Chondrocyte (in vitro differentiated cells): ENCODE results near the gene LRRC4C. TPM values are rescaled to one million over a fixed set of nuclear protein-coding genes. Genes with fewer than 3 reads are reported as not detected.

Experiments
- DNase-seq: peaks from one replicate; pipeline ENCODE4 v3.0.0; 2021; ENCODE audit warnings: mixed read lengths, low spot score
- H3K27ac Mint-ChIP-seq: one replicate; pipeline ENCODE4 v1.8.0; 2021; ENCODE audit warnings: mild to moderate bottlenecking, moderate library complexity, mixed read lengths; ENCODE audit not compliant: unreplicated experiment
- H3K27me3 Mint-ChIP-seq: 2 replicates; pipeline ENCODE4 v1.8.0; 2021; ENCODE audit warnings: low read depth, mixed read lengths
- H3K36me3 Mint-ChIP-seq: 2 replicates; pipeline ENCODE4 v1.8.0; 2021; ENCODE audit warnings: low read depth, mixed read lengths
- H3K4me1 Mint-ChIP-seq: 2 replicates; pipeline ENCODE4 v1.8.0; 2021; ENCODE audit warnings: low read depth, mild to moderate bottlenecking, mixed read lengths
- H3K4me3 Mint-ChIP-seq: one replicate; pipeline ENCODE4 v1.8.0; 2021; ENCODE audit warnings: mild to moderate bottlenecking, moderate library complexity, mixed read lengths; ENCODE audit not compliant: unreplicated experiment
- H3K9me3 Mint-ChIP-seq: 2 replicates; pipeline ENCODE4 v1.8.0; 2021; ENCODE audit warnings: low read depth, mixed read lengths
- total RNA-seq: library from RNA; stranded (reverse); gene quantifications from 3 replicates; pipeline ENCODE4 v1.2.1, GENCODE V29; 2021
- TF ChIP-seq, protein P1 (sequence below): fragments of 200-600 bp; sonication (generic); IDR thresholded peaks from 2 replicates; pipeline ENCODE4 v1.5.0; 2021; ENCODE audit warnings: antibody characterized with exemption, mild to moderate bottlenecking, moderate library complexity

The LRRC4C gene
- total RNA-seq, 1 donor from 2014 or later = 0.72 TPM

DNA sequence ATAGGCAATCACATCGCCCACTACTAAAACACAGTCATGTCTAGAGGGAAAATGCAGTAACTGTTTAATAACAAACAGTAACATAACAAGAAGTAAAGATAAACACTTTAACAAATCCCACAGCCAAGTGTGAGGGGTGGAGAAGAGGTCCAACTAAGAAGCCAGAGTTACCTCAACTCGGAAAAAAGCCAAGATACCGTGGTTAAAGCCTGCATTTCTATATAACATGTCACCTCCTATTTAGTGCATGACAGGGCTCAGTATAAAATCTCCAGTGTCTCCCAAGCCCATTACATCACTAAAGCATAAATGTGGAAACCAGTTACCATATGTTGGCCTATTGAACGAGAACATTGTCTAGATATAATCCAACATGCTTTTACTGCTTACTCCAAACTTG, 281.7 kb downstream of the LRRC4C start:
- Mint-ChIP-seq H3K9me3 (peaks cover 2% of the 10 kb centered on the region), H3K27me3 (no peaks in the 10 kb centered on the region), H3K4me3 (no peak overlapping the region), H3K36me3 (no peaks in the 10 kb centered on the region), H3K27ac (no peak overlapping the region), H3K4me1 (no peaks in the 10 kb centered on the region)
- no peak for DNase-seq
- TF ChIP-seq, protein P1, sequence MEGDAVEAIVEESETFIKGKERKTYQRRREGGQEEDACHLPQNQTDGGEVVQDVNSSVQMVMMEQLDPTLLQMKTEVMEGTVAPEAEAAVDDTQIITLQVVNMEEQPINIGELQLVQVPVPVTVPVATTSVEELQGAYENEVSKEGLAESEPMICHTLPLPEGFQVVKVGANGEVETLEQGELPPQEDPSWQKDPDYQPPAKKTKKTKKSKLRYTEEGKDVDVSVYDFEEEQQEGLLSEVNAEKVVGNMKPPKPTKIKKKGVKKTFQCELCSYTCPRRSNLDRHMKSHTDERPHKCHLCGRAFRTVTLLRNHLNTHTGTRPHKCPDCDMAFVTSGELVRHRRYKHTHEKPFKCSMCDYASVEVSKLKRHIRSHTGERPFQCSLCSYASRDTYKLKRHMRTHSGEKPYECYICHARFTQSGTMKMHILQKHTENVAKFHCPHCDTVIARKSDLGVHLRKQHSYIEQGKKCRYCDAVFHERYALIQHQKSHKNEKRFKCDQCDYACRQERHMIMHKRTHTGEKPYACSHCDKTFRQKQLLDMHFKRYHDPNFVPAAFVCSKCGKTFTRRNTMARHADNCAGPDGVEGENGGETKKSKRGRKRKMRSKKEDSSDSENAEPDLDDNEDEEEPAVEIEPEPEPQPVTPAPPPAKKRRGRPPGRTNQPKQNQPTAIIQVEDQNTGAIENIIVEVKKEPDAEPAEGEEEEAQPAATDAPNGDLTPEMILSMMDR = no peak

DNA sequence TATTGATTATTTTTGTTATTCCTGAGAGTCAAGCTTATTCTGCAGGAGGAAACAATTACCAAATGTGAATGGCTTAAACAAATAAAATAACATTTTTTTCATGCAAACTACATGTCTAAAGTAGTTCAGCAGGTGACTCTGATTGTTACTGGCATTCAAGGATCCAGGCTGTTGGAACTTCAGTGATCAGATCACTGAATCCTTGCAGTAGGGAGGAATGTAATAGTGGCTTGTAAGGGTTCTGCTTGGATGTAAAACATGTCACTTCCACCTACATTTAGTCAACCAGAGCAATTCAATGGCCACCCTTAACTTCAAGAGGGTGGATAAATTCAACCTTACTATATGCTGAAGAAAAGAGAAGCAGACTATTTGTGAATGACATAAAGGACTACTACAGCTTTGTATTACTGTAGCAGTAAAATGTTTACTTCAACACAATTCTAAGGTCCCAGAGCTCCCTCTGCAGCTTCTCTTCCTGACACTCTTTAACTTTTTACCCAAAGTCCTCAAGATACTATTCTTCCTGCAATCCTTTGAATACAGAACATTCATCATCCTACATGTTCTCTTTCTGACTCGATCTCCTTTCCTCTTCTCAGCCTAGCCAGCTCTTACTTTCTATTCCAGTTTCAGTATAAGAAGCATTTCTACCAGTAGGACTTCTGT, 284.0 kb downstream of the LRRC4C start:
- H3K4me3 Mint-ChIP-seq = no peak overlapping the region
- no peak overlapping the region for H3K27ac Mint-ChIP-seq
- no peak for DNase-seq
- no peaks in the 10 kb centered on the region for H3K36me3 Mint-ChIP-seq
- no peaks in the 10 kb centered on the region for H3K4me1 Mint-ChIP-seq
- TF ChIP-seq, protein P1 = no peak
- H3K9me3 Mint-ChIP-seq = peaks cover 3% of the 10 kb centered on the region
- no peaks in the 10 kb centered on the region for H3K27me3 Mint-ChIP-seq

DNA sequence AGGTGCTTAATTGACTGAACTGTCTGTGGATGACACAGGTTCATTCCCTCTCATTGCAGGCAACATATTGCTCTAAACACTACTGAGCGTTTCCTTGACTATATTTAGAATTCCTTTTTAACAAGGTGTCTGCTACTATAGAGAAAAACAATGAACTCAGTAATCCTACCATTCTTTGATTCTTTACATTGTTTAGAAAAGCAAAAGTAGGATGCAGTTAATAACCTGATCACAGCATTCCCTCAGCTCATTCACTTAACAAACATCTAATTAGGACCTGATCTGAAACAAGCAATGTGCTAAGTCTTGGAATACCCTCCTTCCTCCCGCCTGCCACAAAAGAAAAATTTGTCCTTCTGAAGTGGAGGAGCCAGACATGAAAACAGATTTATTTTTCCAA, 313.1 kb downstream of the LRRC4C start:
- H3K4me3 Mint-ChIP-seq = no peak overlapping the region
- no peaks in the 10 kb centered on the region for H3K36me3 Mint-ChIP-seq
- H3K27ac Mint-ChIP-seq = no peak overlapping the region
- H3K4me1 Mint-ChIP-seq = no peaks in the 10 kb centered on the region
- no peaks in the 10 kb centered on the region for H3K9me3 Mint-ChIP-seq
- no peak for DNase-seq
- TF ChIP-seq, protein P1 = no peak
- no peaks in the 10 kb centered on the region for H3K27me3 Mint-ChIP-seq

DNA sequence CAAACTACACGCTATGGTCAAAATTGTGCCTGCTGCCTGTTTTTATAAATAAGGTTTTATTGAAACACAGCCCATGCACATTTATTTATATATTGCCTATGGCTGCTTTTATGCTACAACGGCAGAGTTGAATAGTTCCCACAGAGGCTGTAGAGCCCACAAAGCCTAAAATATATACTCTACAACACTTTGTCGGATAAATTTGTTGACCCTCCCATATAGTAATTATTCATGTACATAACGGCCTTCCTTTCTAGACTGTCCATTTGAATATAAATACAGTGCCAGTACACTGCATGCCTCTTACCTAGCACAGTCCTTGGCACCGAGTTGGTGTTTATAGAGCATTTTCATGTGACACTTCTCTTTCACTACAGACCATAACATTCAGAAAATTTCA, 314.0 kb downstream of the LRRC4C start:
- no peak for DNase-seq
- Mint-ChIP-seq H3K4me1 (no peaks in the 10 kb centered on the region), H3K9me3 (no peaks in the 10 kb centered on the region), H3K4me3 (no peak overlapping the region), H3K36me3 (no peaks in the 10 kb centered on the region), H3K27ac (no peak overlapping the region), H3K27me3 (no peaks in the 10 kb centered on the region)
- TF ChIP-seq, protein P1 = no peak

DNA sequence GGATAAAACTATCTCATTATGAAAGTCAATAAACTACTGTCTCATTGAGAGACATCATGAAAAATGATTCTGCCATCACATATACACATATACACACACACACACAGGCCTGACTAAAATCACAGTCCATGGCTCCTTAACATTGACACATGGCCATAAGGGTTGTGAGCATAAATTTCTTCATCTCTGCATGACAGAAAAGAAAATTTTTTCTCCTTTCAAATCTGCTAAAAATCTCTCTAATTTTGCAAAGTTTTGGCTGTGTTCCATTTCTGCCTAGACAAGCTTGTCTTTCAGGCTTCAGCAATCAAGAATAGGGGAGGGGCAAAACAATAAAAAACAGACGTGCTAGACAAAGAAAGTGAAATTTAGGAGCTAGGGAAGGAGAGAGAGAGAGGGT, 324.5 kb downstream of the LRRC4C start:
- Mint-ChIP-seq H3K4me1 (no peaks in the 10 kb centered on the region), H3K4me3 (no peak overlapping the region), H3K9me3 (no peaks in the 10 kb centered on the region), H3K27ac (no peak overlapping the region), H3K27me3 (no peaks in the 10 kb centered on the region), H3K36me3 (no peaks in the 10 kb centered on the region)
- no peak for DNase-seq
- TF ChIP-seq, protein P1 = no peak
